H9 (cell line): Measurements from ENCODE around the gene TUBA1A. TPM values are rescaled to one million over a fixed set of nuclear protein-coding genes. Genes with fewer than 3 reads are reported as not detected.

Experiments
- DNase-seq: peaks from one replicate; pipeline ENCODE4 v3.0.0-alpha.2; 2017
- H2AFZ ChIP-seq: one replicate; pipeline ENCODE4 v1.6.1; 2013; ENCODE audit warnings: mild to moderate bottlenecking, low read length, control low read depth, moderate library complexity
- H2AK5ac ChIP-seq: 2 replicates; pipeline ENCODE4 v1.6.1; 2013; ENCODE audit warnings: low read length, control low read depth, mixed read lengths; ENCODE audit not compliant: insufficient read length
- H2BK120ac ChIP-seq: one replicate; pipeline ENCODE4 v1.6.1; 2013; ENCODE audit warnings: low read depth, mild to moderate bottlenecking, low read length, control low read depth, inconsistent platforms; ENCODE audit not compliant: poor library complexity, severe bottlenecking
- H2BK12ac ChIP-seq: 2 replicates; pipeline ENCODE4 v1.6.1; 2013; ENCODE audit warnings: low read length, control low read depth, mixed read lengths, low read depth; ENCODE audit not compliant: insufficient read length
- H2BK15ac ChIP-seq: 2 replicates; pipeline ENCODE4 v1.6.1; 2013; ENCODE audit warnings: low read depth, low read length, control low read depth
- H2BK20ac ChIP-seq: one replicate; pipeline ENCODE4 v1.6.1; 2013; ENCODE audit warnings: low read depth, mild to moderate bottlenecking, low read length, control low read depth, inconsistent platforms; ENCODE audit not compliant: poor library complexity, severe bottlenecking
- H2BK5ac ChIP-seq: 2 replicates; pipeline ENCODE4 v1.6.1; 2013; ENCODE audit warnings: low read length, control low read depth, mixed read lengths; ENCODE audit not compliant: insufficient read length
- H3K14ac ChIP-seq: 2 replicates; pipeline ENCODE4 v1.6.1; 2013; ENCODE audit warnings: low read length, control low read depth; ENCODE audit not compliant: insufficient read depth
- H3K18ac ChIP-seq: 2 replicates; pipeline ENCODE4 v1.6.1; 2013; ENCODE audit warnings: low read depth, mild to moderate bottlenecking, mixed read lengths, low read length, control low read depth; ENCODE audit not compliant: insufficient read length
- H3K23ac ChIP-seq: 2 replicates; pipeline ENCODE4 v1.6.1; 2013; ENCODE audit warnings: low read length, control low read depth, mixed read lengths, low read depth; ENCODE audit not compliant: insufficient read length
- H3K23me2 ChIP-seq: 2 replicates; pipeline ENCODE4 v1.6.1; 2013; ENCODE audit warnings: low read depth, mild to moderate bottlenecking, mixed read lengths, low read length, control low read depth; ENCODE audit not compliant: insufficient read length, poor library complexity, severe bottlenecking
- H3K27ac ChIP-seq: 2 replicates; pipeline ENCODE4 v1.5.1; 2013; ENCODE audit warnings: low read length, control low read depth, mixed read lengths, low read depth; ENCODE audit not compliant: insufficient read length
- H3K27me3 ChIP-seq: 2 replicates; pipeline ENCODE4 v1.6.1; 2013; ENCODE audit warnings: low read length, control low read depth, inconsistent platforms; ENCODE audit not compliant: insufficient read depth
- H3K4ac ChIP-seq: 2 replicates; pipeline ENCODE4 v1.6.1; 2013; ENCODE audit warnings: low read depth, mild to moderate bottlenecking, control low read depth, inconsistent platforms, low read length, moderate library complexity
- H3K4me1 ChIP-seq: 2 replicates; pipeline ENCODE4 v1.6.1; 2013; ENCODE audit warnings: low read length, control low read depth, inconsistent platforms; ENCODE audit not compliant: insufficient read depth
- H3K4me2 ChIP-seq: 2 replicates; pipeline ENCODE4 v1.6.1; 2013; ENCODE audit warnings: low read length, control low read depth, mixed read lengths; ENCODE audit not compliant: insufficient read length, insufficient read depth
- H3K56ac ChIP-seq: 2 replicates; pipeline ENCODE4 v1.6.1; 2013; ENCODE audit warnings: low read depth, mild to moderate bottlenecking, mixed read lengths, low read length, control low read depth; ENCODE audit not compliant: insufficient read length
- H3K79me1 ChIP-seq: 2 replicates; pipeline ENCODE4 v1.6.1; 2013; ENCODE audit warnings: low read depth, mild to moderate bottlenecking, moderate library complexity, low read length, control low read depth, inconsistent platforms; ENCODE audit not compliant: insufficient read depth, poor library complexity, severe bottlenecking
- H3K79me2 ChIP-seq: 2 replicates; pipeline ENCODE4 v1.6.1; 2013; ENCODE audit warnings: low read length, control low read depth, inconsistent platforms; ENCODE audit not compliant: insufficient read depth
- H3K9ac ChIP-seq: 2 replicates; pipeline ENCODE4 v1.6.1; 2013; ENCODE audit warnings: low read length, control low read depth, mixed read lengths; ENCODE audit not compliant: insufficient read length; ENCODE audit errors: extremely low read depth
- H3K9me3 ChIP-seq: one replicate; pipeline ENCODE4 v1.6.1; 2013; ENCODE audit warnings: low read depth, low read length, inconsistent platforms; ENCODE audit not compliant: control insufficient read depth
- H3T11ph ChIP-seq: one replicate; pipeline ENCODE4 v1.6.1; 2013; ENCODE audit warnings: mild to moderate bottlenecking, low read length, control low read depth, inconsistent platforms
- H4K20me1 ChIP-seq: one replicate; pipeline ENCODE4 v1.6.1; 2013; ENCODE audit not compliant: control insufficient read depth, insufficient read length, insufficient read depth
- H4K5ac ChIP-seq: 2 replicates; pipeline ENCODE4 v1.6.1; 2013; ENCODE audit warnings: low read depth, mild to moderate bottlenecking, mixed read lengths, low read length, control low read depth; ENCODE audit not compliant: insufficient read length
- H4K8ac ChIP-seq: replicated peaks from 2 replicates; pipeline ENCODE4 v1.6.1; 2013; ENCODE audit warnings: low read length, control low read depth, mixed read lengths, low read depth; ENCODE audit not compliant: insufficient read length
- H4K91ac ChIP-seq: 2 replicates; pipeline ENCODE4 v1.6.1; 2013; ENCODE audit warnings: low read depth, mild to moderate bottlenecking, moderate library complexity, mixed read lengths, low read length, control low read depth; ENCODE audit not compliant: insufficient read length
- H3K27ac Mint-ChIP-seq, 3 experiments: 2 replicates in 2 of 3; 3 replicates in 1 of 3; pipeline ENCODE4 v1.8.0; 2020 to 2021; ENCODE audit warnings: mixed read lengths in 3 of 3, mild to moderate bottlenecking in 1 of 3, moderate library complexity in 1 of 3
- H3K27me3 Mint-ChIP-seq: 2 replicates; pipeline ENCODE4 v1.8.0; 2021; ENCODE audit warnings: low read depth, mild to moderate bottlenecking, moderate library complexity, mixed read lengths
- H3K36me3 Mint-ChIP-seq, 3 experiments: 2 replicates in 2 of 3; 3 replicates in 1 of 3; pipeline ENCODE4 v1.8.0; 2020 to 2021; ENCODE audit warnings: low read depth in 3 of 3, mixed read lengths in 3 of 3; ENCODE audit not compliant: insufficient read depth in 1 of 3
- H3K4me1 Mint-ChIP-seq, 2 experiments: 2 replicates each; pipeline ENCODE4 v1.8.0; 2020; ENCODE audit warnings: mixed read lengths in 2 of 2
- H3K4me3 Mint-ChIP-seq, 2 experiments: 2 replicates in 1 of 2; 3 replicates in 1 of 2; pipeline ENCODE4 v1.8.0; 2020 to 2021; ENCODE audit warnings: mild to moderate bottlenecking in 2 of 2, mixed read lengths in 2 of 2, moderate library complexity in 1 of 2
- H3K9me3 Mint-ChIP-seq, 2 experiments: 2 replicates in 1 of 2; 3 replicates in 1 of 2; pipeline ENCODE4 v1.8.0; 2020; ENCODE audit warnings: mild to moderate bottlenecking in 2 of 2, mixed read lengths in 2 of 2, moderate library complexity in 1 of 2
- CTCF ChIP-seq: fragments of 200-600 bp; sonication (generic); conservative IDR thresholded peaks from 3 replicates; pipeline ENCODE4 v1.8.0; 2021; ENCODE audit warnings: antibody characterized with exemption, mild to moderate bottlenecking
- WGBS: extraction: QIAGEN DNeasy Blood & Tissue Kit; methylation state at CpG from one replicate; pipeline ENCODE4 v1.1.7; 2013; ENCODE audit warnings: missing lambda C conversion rate, low lambda C conversion rate, mixed read lengths; ENCODE audit not compliant: insufficient read length; ENCODE audit errors: extremely low coverage; 5-methylcytosine and 5-hydroxymethylcytosine counted together
- total RNA-seq: library from RNA; stranded (reverse); gene quantifications from 2 replicates; pipeline ENCODE4 v1.2.1, GENCODE V29; 2021

Gene TUBA1A
- total RNA-seq, 1 experiment from 2014 or later, result 149 TPM

GRCh38 chr12:49144384-49144783 lies 44.5 kb downstream of the TUBA1A start:
- no peak overlapping the region for H2BK12ac ChIP-seq
- H3K23ac ChIP-seq, result no peak overlapping the region
- no peak overlapping the region for H2AK5ac ChIP-seq
- H3K56ac ChIP-seq, result no peak overlapping the region
- no peaks in the 10 kb centered on the region for H3K23me2 ChIP-seq
- no peaks in the 10 kb centered on the region for H4K20me1 ChIP-seq
- Mint-ChIP-seq H3K4me3 (no peak overlapping the region), H3K9me3 (no peaks in the 10 kb centered on the region), H3K4me1 (no peaks in the 10 kb centered on the region), H3K36me3 (no peaks in the 10 kb centered on the region), H3K27ac (no peak overlapping the region), H3K27me3 (no peaks in the 10 kb centered on the region)
- no peak overlapping the region for H3K14ac ChIP-seq
- no peak overlapping the region for H2BK120ac ChIP-seq
- no peak overlapping the region for H2BK20ac ChIP-seq
- no CpG with 5 or more reads among the region's 2 CpGs for WGBS
- no peak overlapping the region for H4K91ac ChIP-seq
- H3K4me1 ChIP-seq, result no peaks in the 10 kb centered on the region
- no peak overlapping the region for H3K9ac ChIP-seq
- no peak overlapping the region for H2BK5ac ChIP-seq
- H2AFZ ChIP-seq, result no peak overlapping the region
- no peak for TF ChIP-seq CTCF
- H3K27ac ChIP-seq, result no peak overlapping the region
- DNase-seq, result no peak
- no peaks in the 10 kb centered on the region for H3K27me3 ChIP-seq
- H4K8ac ChIP-seq, result no peak overlapping the region
- H3K79me2 ChIP-seq, result no peaks in the 10 kb centered on the region
- no peak overlapping the region for H4K5ac ChIP-seq
- H2BK15ac ChIP-seq, result no peak overlapping the region
- no peaks in the 10 kb centered on the region for H3K9me3 ChIP-seq
- H3K18ac ChIP-seq, result no peak overlapping the region
- H3K4me2 ChIP-seq, result no peak overlapping the region
- no peak overlapping the region for H3T11ph ChIP-seq
- H3K4ac ChIP-seq, result no peak overlapping the region
- H3K79me1 ChIP-seq, result no peaks in the 10 kb centered on the region
